GM18873 (cell line): ENCODE measurements around the gene AGMO.

Experiments
- ATAC-seq: cut with Tn5 transposase; IDR thresholded peaks from one replicate; pipeline ENCODE4 v1.9.1; 2021; ENCODE audit warnings: mild to moderate bottlenecking, moderate library complexity, moderate number of reproducible peaks; ENCODE audit not compliant: unreplicated experiment, low FRiP score

The AGMO gene

GRCh38 chr7:15252181-15252580 is 309.6 kb downstream of the AGMO start:
- ATAC-seq, result no peak

- no peak for ATAC-seq
Observed at GRCh38 chr7:15248514-15248913, 313.3 kb downstream of the AGMO start.

GRCh38 chr7:15245831-15246230 is 316.0 kb downstream of the AGMO start:
- no peak for ATAC-seq

- ATAC-seq, result no peak
Observed at GRCh38 chr7:15239801-15240200, 322.0 kb downstream of the AGMO start.

GRCh38 chr7:15236952-15237351 is 324.9 kb downstream of the AGMO start:
- no peak for ATAC-seq

- no peak for ATAC-seq
Observed at GRCh38 chr7:15234431-15234830, 327.4 kb downstream of the AGMO start.

- no peak for ATAC-seq
Observed at GRCh38 chr7:15228831-15229230, 333.0 kb downstream of the AGMO start.

- ATAC-seq, result no peak
Observed at GRCh38 chr7:15225981-15226380, 335.8 kb downstream of the AGMO start.

- no peak for ATAC-seq
Observed at GRCh38 chr7:15219758-15220157, 342.1 kb downstream of the AGMO start.

GRCh38 chr7:15218261-15218660 is 343.6 kb downstream of the AGMO start:
- ATAC-seq, result no peak

GRCh38 chr7:15215616-15216015 is 346.2 kb downstream of the AGMO start:
- ATAC-seq, result no peak

- ATAC-seq, result no peak
Observed at GRCh38 chr7:15214976-15215375, 346.8 kb downstream of the AGMO start.

- no peak for ATAC-seq
Observed at GRCh38 chr7:15213093-15213492, 348.7 kb downstream of the AGMO start.

- no peak for ATAC-seq
Observed at GRCh38 chr7:15209429-15209828, 352.4 kb downstream of the AGMO start.

GRCh38 chr7:15204421-15204820 is 357.4 kb downstream of the AGMO start:
- no peak for ATAC-seq

GRCh38 chr7:15199482-15199881 is 362.3 kb downstream of the AGMO start:
- ATAC-seq, result no peak

GRCh38 chr7:15197042-15197977 is 364.5 kb downstream of the AGMO start:
- no peak for ATAC-seq

GRCh38 chr7:15178065-15178464 is 383.8 kb downstream of the AGMO start:
- ATAC-seq, result no peak

- ATAC-seq, result no peak
Observed at GRCh38 chr7:15176089-15176488, 385.7 kb downstream of the AGMO start.

GRCh38 chr7:15175152-15175551 is 386.7 kb downstream of the AGMO start:
- no peak for ATAC-seq

- no peak for ATAC-seq
Observed at GRCh38 chr7:15174485-15174884, 387.3 kb downstream of the AGMO start.

- no peak for ATAC-seq
Observed at GRCh38 chr7:15168489-15168888, 393.3 kb downstream of the AGMO start.
